T follicular helper cell (primary cell): ENCODE measurements around the gene ARHGAP8.

Experiments
- DNase-seq: peaks from one replicate; pipeline ENCODE4 v3.0.0-alpha.2; 2020; ENCODE audit warnings: low read depth

The ARHGAP8 gene

DNA sequence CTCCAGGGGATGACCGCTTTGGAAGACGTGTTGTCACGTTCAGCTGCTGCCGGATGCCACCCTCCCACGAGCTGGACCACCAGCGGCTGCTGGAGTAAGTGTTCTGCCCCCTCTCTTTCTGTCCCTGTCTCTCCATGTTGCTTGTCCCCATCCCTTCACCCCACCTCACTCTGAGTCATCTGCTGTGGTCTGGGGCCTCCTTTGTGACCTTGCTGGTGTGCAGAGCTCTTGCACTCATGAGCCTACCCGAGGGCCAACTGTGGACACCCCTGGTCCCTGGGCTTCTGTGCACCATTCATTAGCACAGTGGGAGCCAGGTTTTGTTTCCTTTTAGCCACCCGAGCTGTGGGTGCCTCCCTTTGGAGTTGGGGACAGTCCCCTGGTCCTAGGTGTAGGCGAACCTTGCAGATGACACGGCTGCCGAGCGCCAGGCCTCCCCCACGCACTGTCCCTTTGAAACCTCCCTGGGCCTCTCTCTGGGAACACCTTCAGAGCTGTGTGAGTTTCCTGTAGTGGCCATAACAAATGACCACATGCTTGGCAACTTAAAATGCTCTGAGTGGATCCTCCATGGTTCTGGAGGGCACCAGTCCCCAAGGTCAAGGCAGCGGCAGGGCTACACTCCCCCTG, 49.8 kb downstream of the ARHGAP8 start:
- DNase-seq, result no peak

DNA sequence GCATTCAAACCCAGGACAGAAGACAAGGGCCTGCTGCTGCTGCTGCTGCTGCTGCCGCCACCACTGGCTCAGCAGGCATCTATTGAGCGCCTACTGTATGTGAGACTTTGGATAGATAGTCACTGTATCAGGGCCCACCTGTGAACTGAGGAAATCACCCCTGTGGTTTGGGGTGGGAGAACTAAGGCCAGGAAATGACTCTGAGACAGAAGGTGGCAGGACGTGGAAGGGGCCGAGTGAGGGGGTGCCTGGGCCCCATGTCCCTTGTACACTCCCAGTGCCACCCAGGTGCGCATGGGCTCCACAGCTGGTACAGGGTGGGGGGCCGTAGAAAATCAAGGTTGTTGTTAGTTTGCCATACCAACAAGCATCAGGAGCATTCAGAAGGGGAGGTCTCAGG, 50.6 kb downstream of the ARHGAP8 start:
- DNase-seq, result no peak

DNA sequence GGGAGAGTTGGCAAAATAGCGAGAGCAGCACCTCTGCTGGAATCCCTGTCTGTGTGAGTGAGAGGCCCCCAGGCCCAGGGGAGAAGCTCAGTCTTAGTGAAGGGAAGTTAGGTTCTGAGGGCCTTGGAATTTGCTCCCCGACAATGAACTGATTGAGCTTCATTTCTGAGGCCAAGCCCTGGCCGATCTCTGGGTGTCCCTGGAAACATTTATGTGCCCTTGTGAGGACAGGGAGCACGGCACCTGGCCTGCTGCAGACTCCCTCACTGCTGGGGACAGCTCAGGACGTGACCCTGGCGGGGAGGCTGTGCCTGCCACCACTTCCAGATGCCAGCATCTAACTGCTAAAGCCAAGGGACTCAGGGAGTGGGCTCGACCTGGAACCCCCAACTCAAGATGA, 52.0 kb downstream of the ARHGAP8 start:
- no peak for DNase-seq

DNA sequence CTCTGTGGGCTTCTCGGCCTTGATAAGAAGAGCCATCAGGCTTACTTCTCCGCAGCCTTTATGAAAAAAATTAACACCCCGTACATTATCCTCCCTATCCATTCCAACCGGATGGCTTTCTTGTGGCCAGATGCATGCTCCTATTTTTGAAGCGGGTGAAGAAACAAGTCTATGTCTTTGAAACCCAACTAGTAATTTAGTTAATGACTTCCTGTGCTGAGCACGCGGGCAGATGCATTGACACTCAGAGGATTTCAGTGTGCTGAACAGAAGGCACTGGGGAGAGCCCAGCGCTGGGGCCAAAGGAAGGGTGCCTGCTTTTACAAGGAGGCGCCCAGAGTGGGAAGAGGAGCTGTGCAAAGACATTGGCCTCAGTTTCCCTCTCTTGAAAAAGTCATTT, 53.3 kb downstream of the ARHGAP8 start:
- DNase-seq, result no peak

DNA sequence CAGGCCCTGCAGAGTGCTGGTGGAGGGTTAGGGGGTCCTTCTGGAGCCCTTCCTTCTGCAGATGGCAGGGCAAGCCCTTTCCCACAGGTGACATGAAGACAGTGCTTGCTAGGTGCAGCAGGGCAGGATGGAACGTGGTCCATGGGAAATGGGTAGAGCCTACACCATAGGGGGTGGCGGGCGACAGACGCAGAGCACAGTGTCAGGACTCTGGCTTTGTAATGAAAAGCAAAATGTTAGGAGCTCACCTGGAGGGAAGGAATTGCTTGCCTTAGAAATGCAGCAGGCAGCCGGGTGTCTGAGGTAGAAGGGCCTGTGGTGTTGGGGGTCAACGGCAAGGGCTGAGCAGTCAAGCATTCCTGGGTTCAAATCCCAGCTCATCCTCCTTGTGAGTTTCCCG, 54.9 kb downstream of the ARHGAP8 start:
- no peak for DNase-seq

DNA sequence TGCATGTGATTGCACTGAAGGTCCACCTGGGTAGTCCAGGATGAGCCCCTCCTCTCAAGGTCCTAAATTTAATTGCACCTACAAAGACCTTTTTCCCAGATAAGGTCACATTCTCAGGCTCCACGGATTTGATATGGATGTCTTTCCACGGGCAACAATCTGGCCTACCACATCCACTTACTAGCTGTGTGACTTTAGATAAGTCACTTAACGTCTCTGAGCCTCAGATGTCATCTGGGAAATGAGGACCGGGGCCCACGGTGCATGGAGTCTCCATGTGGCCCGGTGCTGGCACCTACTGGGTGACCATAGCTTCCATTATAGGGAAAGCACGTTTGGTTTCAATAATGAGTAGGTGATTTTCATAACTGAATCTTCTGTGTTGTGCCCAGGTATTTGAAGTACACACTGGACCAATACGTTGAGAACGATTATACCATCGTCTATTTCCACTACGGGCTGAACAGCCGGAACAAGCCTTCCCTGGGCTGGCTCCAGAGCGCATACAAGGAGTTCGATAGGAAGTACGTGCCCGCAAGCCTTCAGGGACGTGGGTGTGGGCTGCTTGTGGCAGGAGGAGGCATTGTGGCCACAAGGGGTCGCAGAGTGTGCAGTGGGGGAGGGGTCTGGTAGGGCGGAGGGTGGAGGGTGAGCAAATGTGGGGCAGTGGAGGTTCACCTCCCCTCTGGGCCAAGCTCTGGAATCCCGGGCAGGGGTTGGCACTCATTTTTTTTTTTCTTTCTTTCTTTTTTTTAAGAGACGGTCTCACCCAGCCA, 55.7 kb downstream of the ARHGAP8 start:
- no peak for DNase-seq

DNA sequence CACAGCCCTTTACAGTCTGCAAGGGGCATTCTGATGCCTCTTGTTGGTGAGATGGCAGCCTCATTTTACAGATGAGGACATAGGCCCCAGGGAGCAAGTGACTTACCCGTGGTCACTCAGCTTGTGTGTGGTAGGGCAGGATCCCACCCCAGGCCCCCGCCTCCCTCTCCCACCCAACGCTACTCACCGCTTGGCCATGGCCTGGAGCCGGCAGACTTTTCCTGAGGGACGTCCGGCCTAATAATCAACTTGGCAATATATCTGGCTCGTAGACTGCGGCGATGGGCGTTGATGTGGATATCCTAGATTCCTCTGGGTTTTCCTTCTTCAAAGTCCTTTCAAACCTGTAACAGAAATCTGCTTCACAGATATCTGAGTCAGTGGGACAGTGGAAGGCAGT, 57.1 kb downstream of the ARHGAP8 start:
- DNase-seq, result no peak

DNA sequence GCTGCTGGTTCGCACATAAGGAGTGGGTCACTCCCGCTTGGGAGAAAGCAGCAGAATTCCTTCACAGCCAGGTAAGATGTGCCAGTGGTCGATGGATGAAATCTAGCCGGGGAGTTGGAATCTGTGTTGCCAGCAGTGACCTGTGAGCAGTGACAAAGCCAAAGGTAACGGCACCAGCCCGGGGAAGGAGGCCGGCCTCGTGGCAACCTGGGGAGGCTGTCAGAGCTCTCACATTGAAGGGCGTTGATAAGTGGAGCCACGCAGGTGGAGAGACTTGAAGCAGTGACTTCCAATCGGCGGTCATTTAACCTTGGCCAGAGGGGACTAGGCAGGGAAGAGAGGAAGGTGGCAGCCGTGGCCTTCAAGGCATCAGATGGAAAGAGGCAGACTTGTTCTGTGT, 58.8 kb downstream of the ARHGAP8 start:
- DNase-seq, result no peak

DNA sequence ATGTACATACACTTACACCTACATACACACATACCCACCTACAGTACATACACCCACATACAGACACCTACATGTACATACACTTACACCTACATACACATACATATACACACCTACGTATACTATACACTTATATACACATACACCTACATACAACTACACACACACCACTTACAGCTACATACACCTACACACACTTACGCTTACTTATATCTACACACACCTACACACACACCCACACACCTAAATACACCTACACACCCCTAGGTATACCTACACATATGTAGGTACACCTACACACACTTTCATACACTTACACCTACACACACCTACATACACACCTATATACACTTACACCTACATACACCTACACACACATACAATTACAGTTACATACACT, 61.0 kb downstream of the ARHGAP8 start:
- no peak for DNase-seq

DNA sequence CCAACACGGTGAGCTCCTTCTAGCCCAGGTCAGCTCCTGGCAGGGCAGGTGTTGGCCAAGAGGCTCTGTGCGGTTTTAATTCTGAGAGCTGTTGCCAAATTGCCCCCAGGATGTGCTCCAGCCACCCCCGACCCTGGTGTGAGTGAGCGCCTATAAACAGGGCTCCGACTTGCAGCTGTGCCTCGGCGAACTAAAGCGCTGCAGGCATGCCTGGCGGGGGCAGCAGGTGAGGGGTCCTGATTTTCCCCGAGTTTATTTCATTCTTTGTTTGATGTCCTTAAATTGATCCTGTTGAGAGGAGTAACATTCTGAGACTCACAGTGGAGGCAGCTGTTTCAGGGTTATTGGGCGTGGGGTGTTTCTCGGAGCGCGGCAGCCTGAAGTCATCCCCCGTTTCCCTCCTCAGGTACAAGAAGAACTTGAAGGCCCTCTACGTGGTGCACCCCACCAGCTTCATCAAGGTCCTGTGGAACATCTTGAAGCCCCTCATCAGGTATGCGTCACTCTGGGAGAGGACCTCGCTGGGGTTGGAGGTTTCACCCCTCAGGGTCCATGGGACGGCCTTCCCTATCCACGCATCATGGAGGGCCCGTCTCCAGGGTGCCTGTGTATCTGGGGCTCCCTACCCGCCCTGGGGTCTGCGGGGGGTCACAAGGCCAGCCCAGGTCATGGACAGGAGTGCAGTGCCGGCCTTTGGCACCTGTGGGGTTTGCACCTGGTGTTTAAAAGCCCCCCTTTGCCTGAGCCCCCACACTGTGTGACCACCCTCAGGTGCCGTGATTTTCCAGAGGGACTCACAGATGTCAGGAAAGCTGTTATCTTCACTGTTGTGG, 62.1 kb downstream of the ARHGAP8 start:
- no peak for DNase-seq

DNA sequence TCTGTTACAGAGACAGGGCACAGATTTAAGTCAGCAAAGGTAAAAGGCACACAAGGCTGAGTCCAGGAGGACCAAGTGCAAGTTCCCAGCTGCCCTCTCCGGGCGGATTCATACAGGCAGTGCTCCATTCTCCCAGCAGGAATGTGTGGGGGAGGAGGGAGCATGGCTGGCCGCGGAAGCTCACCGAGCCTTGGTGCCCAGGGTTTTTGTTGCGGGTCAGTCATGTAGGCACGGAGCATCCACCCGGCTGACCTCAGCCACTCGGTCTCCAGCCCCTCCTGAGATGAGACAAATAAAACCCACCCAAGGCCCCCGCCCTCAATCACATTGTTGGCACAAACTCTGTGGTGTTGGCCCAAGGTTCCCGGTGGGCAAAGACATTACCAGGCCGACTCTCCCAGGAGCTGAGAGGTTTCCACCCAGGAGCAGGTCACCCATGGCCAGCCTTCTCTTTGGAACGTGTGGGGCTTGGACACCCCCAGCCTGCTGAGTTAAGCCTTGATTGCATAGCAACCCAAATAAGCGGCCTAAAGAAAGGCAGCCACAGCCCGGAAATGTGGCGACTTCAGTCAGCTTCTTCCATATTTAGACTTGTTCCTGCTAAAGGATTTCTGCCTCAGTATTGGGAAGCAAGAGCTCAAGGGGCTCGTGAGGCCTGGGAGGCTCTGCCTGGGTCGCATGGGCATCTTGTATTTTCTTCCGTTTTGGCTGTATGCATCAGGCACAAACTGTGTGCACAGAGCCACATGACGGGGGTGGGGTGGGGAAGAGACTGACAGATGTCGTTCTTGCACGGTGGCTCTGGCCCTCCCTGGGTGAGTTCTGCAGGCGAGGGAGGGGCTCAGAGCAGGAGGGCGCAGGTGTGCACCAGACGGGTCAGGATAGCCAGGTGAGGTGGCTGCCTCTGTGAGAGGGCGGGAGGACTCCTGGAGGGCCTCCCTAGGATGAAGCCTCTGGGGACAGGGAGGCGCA, 63.0 kb downstream of the ARHGAP8 start:
- DNase-seq, result no peak

DNA sequence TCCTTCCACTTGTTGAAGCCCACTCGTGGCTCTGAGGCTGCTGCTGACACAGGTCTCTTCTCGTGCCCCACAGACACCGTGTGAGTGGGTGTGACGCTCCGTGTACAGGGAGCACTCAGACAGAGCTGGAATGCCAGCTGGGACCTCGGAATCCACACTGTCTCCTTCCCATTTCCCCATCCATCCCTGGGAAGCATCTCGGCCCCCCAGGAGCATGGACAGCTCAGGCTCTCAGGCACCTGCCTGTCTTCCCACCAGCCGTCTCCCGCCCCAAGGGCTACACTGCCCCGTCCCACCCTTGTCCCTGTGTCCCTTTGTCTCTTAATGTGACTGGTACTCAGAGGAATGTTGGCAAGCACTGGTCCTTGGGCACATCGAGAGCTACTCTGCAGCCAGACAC, 63.8 kb downstream of the ARHGAP8 start:
- no peak for DNase-seq

DNA sequence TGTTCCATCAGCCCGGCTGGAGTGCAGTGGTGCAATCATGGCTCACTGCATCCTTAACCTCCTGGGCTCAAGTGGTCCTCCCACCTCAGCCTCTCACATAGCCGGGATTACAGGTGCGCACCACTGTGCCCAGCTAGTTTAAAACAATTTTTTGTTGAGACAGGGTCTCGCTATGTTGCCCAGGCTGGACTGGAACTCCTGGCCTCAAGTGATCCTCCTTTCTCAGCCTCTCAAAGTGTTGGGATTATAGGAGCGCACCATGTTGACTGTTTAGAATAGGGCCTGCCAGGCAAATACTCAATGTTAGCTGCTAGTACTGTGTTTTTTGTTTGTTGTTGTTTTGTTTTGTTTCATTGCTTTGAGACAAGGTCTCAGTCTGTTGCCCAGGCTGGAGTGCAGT, 66.4 kb downstream of the ARHGAP8 start:
- DNase-seq, result no peak

DNA sequence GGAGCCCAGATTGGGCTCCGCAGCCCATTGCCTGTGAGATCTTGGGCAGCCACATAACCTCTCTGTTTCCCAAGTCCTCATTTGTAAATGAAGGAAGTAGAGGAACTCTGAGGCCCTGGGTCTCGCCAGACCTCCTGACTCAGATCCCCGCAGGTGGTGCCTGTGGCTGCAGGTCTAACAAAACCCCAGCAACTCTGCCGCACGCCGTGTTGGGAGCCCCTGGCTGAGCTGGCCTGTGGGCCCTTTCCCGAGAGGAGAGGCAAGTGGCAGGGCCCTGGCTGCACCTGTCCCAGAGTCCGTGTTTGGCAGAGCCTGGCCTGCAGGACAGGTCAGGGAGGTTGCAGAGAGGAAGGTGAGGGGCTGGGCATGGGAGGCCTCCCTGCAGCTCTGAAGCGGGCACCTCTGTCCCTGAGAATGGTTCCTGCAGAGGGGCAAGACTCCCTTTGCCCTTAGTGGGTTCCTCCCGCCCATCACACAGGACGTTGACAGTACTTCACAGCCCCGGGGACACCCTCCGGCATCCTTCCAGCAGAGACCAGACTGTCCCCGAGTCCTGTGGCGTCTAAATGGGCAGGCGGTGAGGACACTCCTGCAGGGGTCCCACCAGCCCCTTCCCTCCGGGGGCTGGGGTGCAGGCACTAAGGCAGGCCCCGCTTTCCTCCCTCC, 67.7 kb downstream of the ARHGAP8 start:
- no peak for DNase-seq

DNA sequence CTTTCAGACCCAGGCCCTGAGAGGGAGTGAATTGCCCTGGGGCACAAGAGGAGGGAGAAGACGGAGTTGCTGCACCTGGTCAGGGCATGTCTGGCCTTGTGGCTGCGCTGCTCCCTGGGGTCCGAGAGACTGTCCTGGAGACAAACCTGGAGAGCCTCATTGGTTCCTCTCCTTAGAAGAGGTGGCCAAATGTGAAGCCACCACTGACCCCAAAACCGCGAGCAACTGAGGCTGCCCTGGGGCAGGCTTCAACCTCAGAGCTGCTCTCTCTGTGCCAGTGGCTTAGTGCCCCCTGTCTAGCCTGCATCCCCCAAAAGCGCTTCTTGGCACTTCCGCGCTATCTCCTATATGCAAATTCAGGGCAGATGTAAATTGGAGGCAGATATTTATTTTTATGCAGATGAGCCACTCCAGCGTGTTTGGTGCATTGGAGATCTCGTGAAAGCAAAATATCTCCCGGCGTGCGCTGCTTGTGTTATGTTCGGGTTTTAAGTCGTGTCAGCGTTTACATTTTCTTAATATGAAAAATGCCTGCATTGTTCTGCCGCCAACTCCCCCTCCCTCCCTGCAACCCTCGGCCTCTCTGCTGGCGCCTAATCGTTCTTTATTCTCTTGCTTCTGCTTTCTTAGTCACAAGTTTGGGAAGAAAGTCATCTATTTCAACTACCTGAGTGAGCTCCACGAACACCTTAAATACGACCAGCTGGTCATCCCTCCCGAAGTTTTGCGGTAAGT, 69.5 kb downstream of the ARHGAP8 start:
- DNase-seq, result no peak

DNA sequence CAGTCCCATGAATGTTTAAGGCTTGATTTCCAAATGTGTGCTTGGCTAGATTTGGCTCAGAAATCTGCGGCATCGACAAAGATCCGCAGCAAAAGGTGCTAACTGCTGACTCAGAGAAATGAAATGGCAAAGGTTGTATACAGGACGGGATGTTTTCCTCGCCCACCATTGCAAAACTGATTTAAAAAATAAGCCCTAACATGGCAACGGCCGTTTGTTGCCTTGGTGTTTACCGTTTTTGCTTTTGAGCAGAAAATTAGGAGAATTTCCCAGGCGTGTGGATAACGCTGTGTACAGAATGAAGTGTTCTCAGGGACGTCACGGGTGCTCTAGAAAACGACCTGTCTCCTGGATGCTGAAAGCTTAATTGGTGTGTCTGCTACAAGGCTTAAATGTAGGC, 70.2 kb downstream of the ARHGAP8 start:
- DNase-seq, result no peak

DNA sequence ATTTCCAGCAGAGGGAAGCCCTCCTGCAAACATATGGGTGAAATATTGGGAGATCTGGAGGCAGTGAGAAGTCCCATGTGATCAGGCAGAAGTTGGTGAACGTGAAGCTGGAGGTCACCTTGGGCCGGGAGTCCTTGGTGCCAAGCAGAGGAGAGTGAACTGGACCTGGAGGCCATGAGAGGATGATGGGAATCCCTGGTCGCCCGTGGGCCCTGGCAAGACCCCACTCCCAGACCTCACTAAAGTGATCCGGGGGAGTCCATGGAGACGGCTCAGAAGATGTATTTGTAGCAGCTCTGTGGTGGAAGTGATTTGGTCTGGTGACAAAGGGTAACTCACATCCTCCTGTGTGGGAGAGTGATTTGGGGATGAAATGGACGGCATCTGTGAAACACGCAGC, 71.0 kb downstream of the ARHGAP8 start:
- DNase-seq, result no peak

DNA sequence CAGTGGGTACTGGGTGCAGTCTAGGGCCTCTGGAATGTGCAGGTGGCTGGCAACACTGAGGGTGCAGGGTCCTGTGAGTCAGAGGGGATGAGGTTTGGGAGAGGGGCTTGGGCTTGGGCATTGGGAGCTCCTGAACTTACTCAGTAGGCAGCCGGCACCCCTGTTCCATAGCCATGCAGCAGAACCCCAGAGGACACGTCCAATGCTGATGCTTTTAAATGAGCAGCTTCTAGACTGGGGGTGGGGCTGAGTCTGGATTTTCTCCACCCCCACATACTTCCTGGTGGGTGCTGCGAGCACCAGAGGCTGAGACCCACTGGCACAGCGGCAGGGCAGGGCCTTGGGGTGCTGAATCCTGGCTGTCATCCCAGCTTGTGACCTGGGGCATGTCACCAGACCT, 71.4 kb downstream of the ARHGAP8 start:
- no peak for DNase-seq

DNA sequence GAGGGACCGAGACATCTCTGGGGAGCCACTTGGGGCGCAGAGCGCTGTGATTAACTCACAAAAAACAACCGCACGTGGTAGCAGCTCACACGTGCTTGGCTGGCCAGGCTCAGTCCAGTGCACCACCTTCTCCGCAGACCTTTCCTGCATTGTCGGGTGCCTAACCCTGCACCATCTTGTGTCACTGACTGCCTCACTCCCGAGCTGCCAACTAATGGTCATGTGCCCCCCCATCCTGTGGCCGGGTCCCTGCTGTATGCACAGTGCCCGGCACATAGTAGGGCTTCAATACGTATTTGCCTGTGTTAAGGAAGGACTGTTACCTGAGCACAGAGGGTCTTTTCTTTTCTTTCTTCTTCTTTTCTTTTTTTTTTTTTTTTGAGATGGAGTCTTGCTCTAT, 71.9 kb downstream of the ARHGAP8 start:
- no peak for DNase-seq

DNA sequence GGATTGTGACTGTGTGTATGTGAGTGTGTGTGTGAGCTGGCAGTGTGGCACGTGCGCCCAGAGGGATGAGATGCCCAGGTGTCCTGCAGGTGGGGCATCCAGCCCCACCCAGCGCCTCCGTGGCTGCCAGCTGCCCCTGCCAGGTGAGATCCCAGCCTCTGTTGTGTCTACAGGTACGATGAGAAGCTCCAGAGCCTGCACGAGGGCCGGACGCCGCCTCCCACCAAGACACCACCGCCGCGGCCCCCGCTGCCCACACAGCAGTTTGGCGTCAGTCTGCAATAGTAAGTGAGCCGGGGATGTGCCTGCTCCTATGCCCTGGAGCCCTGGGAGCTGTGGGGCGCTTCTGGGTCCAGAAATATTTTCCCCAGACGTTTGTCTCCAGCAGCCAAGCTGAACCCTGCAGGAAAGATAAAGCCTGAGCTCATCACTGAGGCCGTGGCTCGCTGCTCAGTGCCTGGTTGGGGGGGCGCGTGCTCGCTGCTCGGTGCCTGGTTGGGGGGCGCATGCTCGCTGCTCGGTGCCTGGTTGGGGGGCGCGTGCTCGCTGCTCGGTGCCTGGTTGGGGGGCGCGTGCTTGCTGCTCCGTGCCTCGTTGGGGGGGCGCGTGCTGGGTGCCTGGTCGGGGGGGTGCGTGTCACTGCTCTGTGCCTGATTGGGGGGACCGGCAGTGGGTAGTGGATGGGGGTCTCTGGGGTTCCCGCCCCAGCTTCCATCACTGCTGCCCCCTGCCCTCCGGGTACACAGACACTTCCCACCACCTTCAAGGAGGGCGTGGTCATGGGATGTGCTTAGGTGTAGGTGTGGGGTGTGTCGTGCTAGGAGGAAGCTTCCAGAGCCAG, 73.2 kb downstream of the ARHGAP8 start:
- DNase-seq, result no peak
